Measurements from ENCODE around the gene TREML1. TPM values are rescaled to one million over a fixed set of nuclear protein-coding genes. Genes with fewer than 3 reads are reported as not detected.

The TREML1 gene
- total and polyA plus RNA-seq, 12 donors, result 0.28 to 4.7 (median 0.88) TPM; not detected in 2

DNA sequence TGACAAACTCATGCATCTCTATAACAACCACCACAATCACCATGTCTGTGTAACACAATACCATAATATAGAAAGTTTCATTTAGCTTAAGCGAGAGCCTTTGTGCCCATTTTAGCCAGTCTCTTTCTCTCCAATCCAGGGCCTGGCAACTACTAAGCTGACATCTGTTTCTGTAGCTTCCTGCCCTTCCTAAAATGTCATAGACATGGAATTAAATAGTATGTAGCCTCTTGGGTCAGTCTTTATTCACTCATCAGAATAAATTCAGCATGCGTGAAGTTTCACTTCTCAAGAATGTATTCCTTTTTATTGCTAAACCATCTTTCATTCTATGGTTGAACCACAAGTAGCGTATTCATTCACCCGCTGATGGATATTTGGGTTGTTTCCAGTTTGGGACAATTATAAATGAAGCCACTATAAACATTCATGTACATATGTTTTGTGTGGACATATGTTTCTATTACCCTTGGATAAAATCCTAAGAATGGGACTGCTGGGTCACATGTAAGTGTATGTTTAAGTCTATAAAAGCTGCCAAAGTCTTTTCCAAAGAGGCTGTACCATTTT is 10.5 kb upstream of the TREML1 start:
- Histone ChIP-seq H3K4me1 (replicated peaks in 1 of 2) (no peaks in the 10 kb centered on the region), H3K9me3 (replicated peaks in 1 of 3) (no peaks in the 10 kb centered on the region), H3K36me3 (replicated peaks in 1 of 2) (no peaks in the 10 kb centered on the region), H3K27ac (no peak overlapping the region), H3K4me3 (no peak overlapping the region), H3K27me3 (no peaks in the 10 kb centered on the region)
- DNase-seq, result no peak
- TF ChIP-seq, protein P1, sequence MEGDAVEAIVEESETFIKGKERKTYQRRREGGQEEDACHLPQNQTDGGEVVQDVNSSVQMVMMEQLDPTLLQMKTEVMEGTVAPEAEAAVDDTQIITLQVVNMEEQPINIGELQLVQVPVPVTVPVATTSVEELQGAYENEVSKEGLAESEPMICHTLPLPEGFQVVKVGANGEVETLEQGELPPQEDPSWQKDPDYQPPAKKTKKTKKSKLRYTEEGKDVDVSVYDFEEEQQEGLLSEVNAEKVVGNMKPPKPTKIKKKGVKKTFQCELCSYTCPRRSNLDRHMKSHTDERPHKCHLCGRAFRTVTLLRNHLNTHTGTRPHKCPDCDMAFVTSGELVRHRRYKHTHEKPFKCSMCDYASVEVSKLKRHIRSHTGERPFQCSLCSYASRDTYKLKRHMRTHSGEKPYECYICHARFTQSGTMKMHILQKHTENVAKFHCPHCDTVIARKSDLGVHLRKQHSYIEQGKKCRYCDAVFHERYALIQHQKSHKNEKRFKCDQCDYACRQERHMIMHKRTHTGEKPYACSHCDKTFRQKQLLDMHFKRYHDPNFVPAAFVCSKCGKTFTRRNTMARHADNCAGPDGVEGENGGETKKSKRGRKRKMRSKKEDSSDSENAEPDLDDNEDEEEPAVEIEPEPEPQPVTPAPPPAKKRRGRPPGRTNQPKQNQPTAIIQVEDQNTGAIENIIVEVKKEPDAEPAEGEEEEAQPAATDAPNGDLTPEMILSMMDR (IDR thresholded peaks at IDR 0.05), result no peak
- TF ChIP-seq POLR2A (IDR thresholded peaks at IDR 0.05), result no peak
- 82 to 94% (median 84%) methylated on average over 4 of the region's 4 CpGs for WGBS, 4 donors
- intact Hi-C loops (cut with DNase I), result no loop called here

DNA sequence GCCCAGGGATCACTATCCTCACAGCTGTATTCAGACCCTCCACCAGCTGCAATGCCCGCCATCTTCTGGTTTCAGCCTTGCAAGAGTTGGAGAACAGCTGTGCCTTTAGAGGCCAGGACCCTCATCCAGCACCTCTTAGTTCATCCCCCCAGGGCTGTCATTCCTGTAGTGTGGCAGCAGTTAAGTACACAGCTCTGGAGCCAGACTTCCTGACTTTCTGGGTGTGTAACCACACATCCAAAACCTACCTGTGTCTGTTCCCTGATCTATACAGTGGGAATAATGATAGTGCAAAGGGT is 9.2 kb upstream of the TREML1 start:
- Histone ChIP-seq H3K27me3 (no peaks in the 10 kb centered on the region), H3K9me3 (replicated peaks in 1 of 3) (no peaks in the 10 kb centered on the region), H3K4me1 (replicated peaks in 1 of 2) (no peaks in the 10 kb centered on the region), H3K36me3 (replicated peaks in 1 of 2) (no peaks in the 10 kb centered on the region), H3K27ac (no peak overlapping the region), H3K4me3 (no peak overlapping the region)
- WGBS, 4 donors, result 88 to 100% (median 97%) methylated on average over 1 of the region's 1 CpG
- intact Hi-C loops (cut with DNase I), result no loop called here
- DNase-seq, result no peak
- TF ChIP-seq, protein P1 (IDR thresholded peaks at IDR 0.05), result no peak
- TF ChIP-seq POLR2A (IDR thresholded peaks at IDR 0.05), result no peak

DNA sequence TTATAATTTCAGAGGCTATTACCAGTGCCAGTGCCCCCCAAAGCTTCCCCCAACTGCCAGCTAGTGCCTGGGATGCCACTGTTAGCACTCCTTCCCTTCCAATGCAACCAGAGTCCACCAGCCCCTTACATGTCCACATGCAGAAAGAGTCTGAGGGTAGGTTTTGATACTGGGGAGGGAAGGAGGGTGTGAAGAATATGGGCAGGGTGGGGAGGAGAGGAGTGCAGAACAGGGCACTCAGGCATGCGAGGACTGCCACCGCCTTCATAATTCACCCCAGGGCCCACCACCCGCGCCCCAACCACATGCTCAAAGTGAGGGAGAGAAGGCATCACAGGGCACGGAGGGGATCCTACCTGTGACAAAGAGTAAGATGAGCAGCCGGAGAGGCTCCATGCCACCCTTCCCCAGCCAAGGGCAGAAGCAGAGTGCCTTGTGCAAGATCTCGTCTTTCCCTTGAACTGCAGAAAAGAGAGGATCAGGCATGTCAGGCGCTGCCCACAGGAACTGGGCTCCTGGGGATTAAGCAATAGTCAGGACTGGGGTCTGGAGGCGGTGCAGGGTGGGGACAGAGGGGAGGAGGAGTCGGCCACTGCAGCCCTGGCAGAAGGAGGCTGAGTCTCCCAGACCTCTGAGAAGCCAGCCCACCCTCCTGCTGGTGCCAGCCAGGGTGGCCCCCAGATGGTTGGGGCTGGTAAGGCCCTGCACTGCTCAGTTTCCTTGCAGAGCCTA is 8.7 kb upstream of the TREML1 start, which contains the start of gene TREM2:
Gene TREM2, minus strand, starts transcription at position 430 of the 732 bp plus-strand sequence. Its CDS starts 34 bp downstream, at position 396.
- H3K4me1 ChIP-seq (replicated peaks in 1 of 2), result peaks cover 0 to 1% of the 10 kb centered on the region in 2 donors
- TF ChIP-seq, protein P1 (IDR thresholded peaks at IDR 0.05), result no peak
- no peak for TF ChIP-seq POLR2A (IDR thresholded peaks at IDR 0.05)
- intact Hi-C loops (cut with DNase I), result no loop called here
- peak within 1 kb of the TSS in 1 of 5 donors; percentile 34 for H3K27ac ChIP-seq
- no peaks in the 10 kb centered on the region for H3K36me3 ChIP-seq (replicated peaks in 1 of 2)
- H3K4me3 ChIP-seq, result peak within 1 kb of the TSS in 1 of 4 donors; percentile 23
- no peaks in the 10 kb centered on the region for H3K9me3 ChIP-seq (replicated peaks in 1 of 3)
- peak in 2 of 7 donors; percentile 13 to 47 for DNase-seq
- H3K27me3 ChIP-seq, result no peaks in the 10 kb centered on the region
- 56 to 78% (median 74%) methylated on average over 4 to 10 of the region's 10 CpGs for WGBS, 4 donors

DNA sequence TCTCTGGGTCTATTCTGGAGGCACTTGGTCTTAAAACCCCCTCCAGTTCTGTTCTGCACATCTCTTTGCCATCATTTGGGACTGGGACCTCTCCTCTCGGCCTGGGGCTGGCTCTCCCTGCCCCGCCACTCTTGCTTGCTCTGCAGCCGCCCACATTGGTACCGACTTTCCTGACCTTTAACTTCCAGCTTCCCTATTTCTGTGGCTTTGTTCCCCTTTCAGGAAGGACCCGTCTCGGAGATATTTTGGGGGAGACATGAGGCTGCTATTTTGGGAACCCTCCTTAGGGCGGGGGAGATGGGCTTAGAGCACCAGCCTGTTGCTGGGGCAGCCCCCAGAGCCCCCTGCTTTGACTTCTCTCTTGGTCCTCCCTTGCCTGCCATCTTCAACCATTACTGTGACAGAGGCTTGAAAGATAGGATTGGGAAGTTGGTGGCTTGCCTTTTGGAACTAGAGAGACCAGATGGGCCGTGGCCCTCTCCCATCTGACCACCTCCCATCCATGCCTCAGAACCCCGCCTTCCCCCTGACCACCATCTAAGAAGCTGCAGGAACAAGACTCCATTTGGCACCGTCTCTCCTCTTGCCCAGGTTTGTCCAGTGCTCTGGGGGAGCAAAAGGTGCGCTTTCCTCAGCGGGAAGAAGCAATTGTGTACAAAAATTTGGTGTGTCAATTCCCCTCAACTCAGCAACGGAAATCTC is 7.9 kb upstream of the TREML1 start:
- Histone ChIP-seq H3K4me1 (replicated peaks in 1 of 2) (peaks cover 0 to 4% of the 10 kb centered on the region in 2 donors), H3K27ac (peak overlapping the region in 1 of 5 donors; percentile 34), H3K36me3 (replicated peaks in 1 of 2) (no peaks in the 10 kb centered on the region), H3K9me3 (replicated peaks in 1 of 3) (no peaks in the 10 kb centered on the region), H3K27me3 (no peaks in the 10 kb centered on the region), H3K4me3 (peak overlapping the region in 1 of 4 donors; percentile 23)
- DNase-seq, result peak in 2 of 7 donors; percentile 8 to 14
- intact Hi-C loops (cut with DNase I), result no loop called here
- TF ChIP-seq POLR2A (IDR thresholded peaks at IDR 0.05), result no peak
- TF ChIP-seq, protein P1 (IDR thresholded peaks at IDR 0.05), result no peak
- WGBS, 4 donors, result 63 to 75% (median 68%) methylated on average over 12 to 13 of the region's 13 CpGs
